Astrocyte of the spinal cord (primary cell): ENCODE measurements around the gene IL26.
A peak's percentile ranks its signal among the peaks of the same experiment; 100 is the strongest.

Experiments
- DNase-seq: peaks from one replicate; pipeline ENCODE4 v3.0.0; 2011; ENCODE audit warnings: low read depth, low spot score
- H3K4me3 ChIP-seq: 2 replicates; pipeline ENCODE4 v1.5.1; 2011; ENCODE audit warnings: low read depth, mild to moderate bottlenecking, low read length, moderate library complexity
- CTCF ChIP-seq: IDR thresholded peaks from 2 replicates; pipeline ENCODE4 v1.5.1; 2012; ENCODE audit warnings: low read depth, mild to moderate bottlenecking, low read length, inconsistent platforms
- in situ Hi-C: cut with HindIII; loops from 2 replicates; pipeline ENCODE4 v1.10.0; 2017; ENCODE audit warnings: low sequenced_read_pairs

The IL26 gene

GRCh38 chr12:68199127-68199526 lies 26.5 kb downstream of the IL26 start:
- TF ChIP-seq CTCF: no peak
- in situ Hi-C loops: no loop called here
- DNase-seq: no peak
- H3K4me3 ChIP-seq: no peak overlapping the region

- H3K4me3 ChIP-seq: no peak overlapping the region
- no peak for TF ChIP-seq CTCF
- DNase-seq: no peak
- in situ Hi-C loops: no loop called here
These were observed 27.0 kb downstream of the IL26 start for GRCh38 chr12:68198507-68199086.

- DNase-seq: peak; percentile 9
- H3K4me3 ChIP-seq: no peak overlapping the region
- in situ Hi-C loops: no loop called here
- no peak for TF ChIP-seq CTCF
These were observed 35.3 kb downstream of the IL26 start for GRCh38 chr12:68190301-68190700.

- peak; percentile 88 for DNase-seq
These were observed 35.8 kb downstream of the IL26 start for GRCh38 chr12:68189821-68190242.

GRCh38 chr12:68185598-68185997 lies 40.0 kb downstream of the IL26 start:
- no peak for DNase-seq
- no peak for TF ChIP-seq CTCF
- in situ Hi-C loops: no loop called here
- no peak overlapping the region for H3K4me3 ChIP-seq

More at GRCh38 chr12:68189821-68190242, 35.8 kb downstream of the IL26 start:
- in situ Hi-C loops: no loop called here
- TF ChIP-seq CTCF: no peak
- H3K4me3 ChIP-seq: no peak overlapping the region

GRCh38 chr12:68180792-68181744 lies 44.5 kb downstream of the IL26 start:
- no peak overlapping the region for H3K4me3 ChIP-seq
- no peak for TF ChIP-seq CTCF
- in situ Hi-C loops: no loop called here
- DNase-seq: no peak
